Muscle of leg (tissue), 11 donors: ENCODE data around the gene MICOS13. TPM values are rescaled to one million over a fixed set of nuclear protein-coding genes. Genes with fewer than 3 reads are reported as not detected.

Experiments used
- DNase-seq: peaks from one replicate; pipeline ENCODE4 v3.0.0; 2013
- H3K27ac ChIP-seq: one replicate; pipeline ENCODE4 v1.5.1; 2013; ENCODE audit warnings: mild to moderate bottlenecking, low read length, control low read depth
- H3K27me3 ChIP-seq: one replicate; pipeline ENCODE4 v1.6.1; 2013; ENCODE audit warnings: low read length; ENCODE audit not compliant: control insufficient read depth, insufficient read depth
- H3K36me3 ChIP-seq: one replicate; pipeline ENCODE4 v1.6.1; 2013; ENCODE audit warnings: low read length; ENCODE audit not compliant: control insufficient read depth, insufficient read depth
- H3K4me1 ChIP-seq: one replicate; pipeline ENCODE4 v1.6.1; 2013; ENCODE audit warnings: low read length; ENCODE audit not compliant: control insufficient read depth, insufficient read depth
- H3K4me3 ChIP-seq: one replicate; pipeline ENCODE4 v1.5.1; 2013; ENCODE audit warnings: low read length, control low read depth
- H3K9me3 ChIP-seq: replicated peaks from 2 replicates; pipeline ENCODE4 v1.6.1; 2013; ENCODE audit warnings: low read depth, low read length; ENCODE audit not compliant: control insufficient read depth
- WGBS: methylation state at CpG from one replicate; pipeline ENCODE4 v1.1.5; 2013; ENCODE audit warnings: missing lambda C conversion rate; ENCODE audit not compliant: insufficient coverage; 5-methylcytosine and 5-hydroxymethylcytosine counted together
- polyA plus RNA-seq, 8 donors: library from polyadenylated mRNA; unstranded; fragments of 120-200 nt; gene quantifications; one replicate each; pipeline versions ENCODE4 v1.2.1 to v1.2.3, GENCODE V29; 2013; ENCODE audit warnings: inconsistent platforms in 1 of 8, low replicate concordance in 1 of 8; ENCODE audit not compliant: insufficient read length in 8 of 8, insufficient read depth in 1 of 8
- total RNA-seq: library from RNA; stranded (reverse); fragments of 120-200 nt; gene quantifications from one replicate; pipeline ENCODE4 v1.2.4, GENCODE V29; 2013

Gene MICOS13
- total and polyA plus RNA-seq, 9 donors: 74.4 to 122 (median 92.7) TPM

- H3K9me3 ChIP-seq: no peaks in the 10 kb centered on the region
- H3K36me3 ChIP-seq: peaks cover 10% of the 10 kb centered on the region
- H3K4me1 ChIP-seq: peaks cover 55% of the 10 kb centered on the region
- no peak for DNase-seq
- H3K27me3 ChIP-seq: no peaks in the 10 kb centered on the region
- no peak overlapping the region for H3K4me3 ChIP-seq
- peak overlapping the region; percentile 96 for H3K27ac ChIP-seq
- 79% methylated on average over 14 of the region's 22 CpGs for WGBS
Observed at GRCh38 chr19:5678071-5678718, 2.1 kb downstream of the MICOS13 start.

GRCh38 chr19:5677580-5677979, 2.7 kb downstream of the MICOS13 start:
- H3K27ac ChIP-seq: peak overlapping the region; percentile 96
- H3K36me3 ChIP-seq: peaks cover 13% of the 10 kb centered on the region
- H3K9me3 ChIP-seq: no peaks in the 10 kb centered on the region
- no peak for DNase-seq
- WGBS: 83% methylated on average over 9 of the region's 9 CpGs
- H3K4me3 ChIP-seq: no peak overlapping the region
- no peaks in the 10 kb centered on the region for H3K27me3 ChIP-seq
- peaks cover 55% of the 10 kb centered on the region for H3K4me1 ChIP-seq

- no peak for DNase-seq
- Histone ChIP-seq H3K36me3 (peaks cover 14% of the 10 kb centered on the region), H3K4me1 (peaks cover 55% of the 10 kb centered on the region), H3K27me3 (no peaks in the 10 kb centered on the region), H3K27ac (peak overlapping the region; percentile 96), H3K9me3 (no peaks in the 10 kb centered on the region), H3K4me3 (no peak overlapping the region)
- WGBS: 86% methylated on average over 1 of the region's 10 CpGs
Observed at GRCh38 chr19:5677136-5677535, 3.2 kb downstream of the MICOS13 start.

GRCh38 chr19:5676772-5677105, 3.6 kb downstream of the MICOS13 start:
- Histone ChIP-seq H3K27me3 (no peaks in the 10 kb centered on the region), H3K27ac (peak overlapping the region; percentile 96), H3K4me3 (no peak overlapping the region), H3K4me1 (peaks cover 55% of the 10 kb centered on the region), H3K9me3 (no peaks in the 10 kb centered on the region), H3K36me3 (peaks cover 17% of the 10 kb centered on the region)
- peak; percentile 86 for DNase-seq
- WGBS: 83% methylated on average over 9 of the region's 13 CpGs

- Histone ChIP-seq H3K4me3 (no peak overlapping the region), H3K36me3 (peaks cover 21% of the 10 kb centered on the region), H3K27me3 (no peaks in the 10 kb centered on the region), H3K27ac (peak overlapping the region; percentile 96), H3K4me1 (peaks cover 53% of the 10 kb centered on the region), H3K9me3 (no peaks in the 10 kb centered on the region)
- WGBS: 81% methylated on average over 13 of the region's 17 CpGs
- peak; percentile 91 for DNase-seq
Observed at GRCh38 chr19:5676105-5676771, 4.1 kb downstream of the MICOS13 start.

- WGBS: 83% methylated on average over 3 of the region's 5 CpGs
- Histone ChIP-seq H3K9me3 (no peaks in the 10 kb centered on the region), H3K27ac (peak overlapping the region; percentile 6), H3K27me3 (no peaks in the 10 kb centered on the region), H3K4me3 (no peak overlapping the region), H3K4me1 (peaks cover 47% of the 10 kb centered on the region), H3K36me3 (peaks cover 29% of the 10 kb centered on the region)
- DNase-seq: no peak
Observed at GRCh38 chr19:5674714-5675113, 5.6 kb downstream of the MICOS13 start.

- DNase-seq: no peak
- 100% methylated on average over 1 of the region's 1 CpG for WGBS
Observed at GRCh38 chr19:5673752-5674151, 6.6 kb downstream of the MICOS13 start.

GRCh38 chr19:5672708-5673459, 7.4 kb downstream of the MICOS13 start:
- WGBS: 84% methylated on average over 8 of the region's 13 CpGs
- H3K36me3 ChIP-seq: peaks cover 37% of the 10 kb centered on the region

More at GRCh38 chr19:5673752-5674151, 6.6 kb downstream of the MICOS13 start:
- H3K36me3 ChIP-seq: peaks cover 38% of the 10 kb centered on the region
- H3K4me3 ChIP-seq: no peak overlapping the region
- no peak overlapping the region for H3K27ac ChIP-seq
- peaks cover 39% of the 10 kb centered on the region for H3K4me1 ChIP-seq
- no peaks in the 10 kb centered on the region for H3K9me3 ChIP-seq
- no peaks in the 10 kb centered on the region for H3K27me3 ChIP-seq

GRCh38 chr19:5671600-5671999, 8.7 kb downstream of the MICOS13 start:
- Histone ChIP-seq H3K4me3 (no peak overlapping the region), H3K4me1 (peaks cover 23% of the 10 kb centered on the region), H3K27ac (no peak overlapping the region), H3K36me3 (peaks cover 45% of the 10 kb centered on the region), H3K9me3 (no peaks in the 10 kb centered on the region), H3K27me3 (no peaks in the 10 kb centered on the region)
- 87% methylated on average over 7 of the region's 7 CpGs for WGBS
- DNase-seq: no peak

More at GRCh38 chr19:5672708-5673459, 7.4 kb downstream of the MICOS13 start:
- Histone ChIP-seq H3K27ac (no peak overlapping the region), H3K4me3 (no peak overlapping the region), H3K27me3 (no peaks in the 10 kb centered on the region), H3K9me3 (no peaks in the 10 kb centered on the region), H3K4me1 (peaks cover 35% of the 10 kb centered on the region)
- no peak for DNase-seq

- H3K36me3 ChIP-seq: peaks cover 68% of the 10 kb centered on the region
- H3K27me3 ChIP-seq: no peaks in the 10 kb centered on the region
- WGBS: 91% methylated on average over 10 of the region's 11 CpGs
- H3K4me3 ChIP-seq: no peak overlapping the region
- H3K4me1 ChIP-seq: peaks cover 12% of the 10 kb centered on the region
- DNase-seq: no peak
- H3K9me3 ChIP-seq: no peaks in the 10 kb centered on the region
- H3K27ac ChIP-seq: no peak overlapping the region
Observed at GRCh38 chr19:5669212-5669611, 11.1 kb downstream of the MICOS13 start.
